Liver (tissue), 9 donors: ENCODE data around the gene RASGRF2. TPM values are rescaled to one million over a fixed set of nuclear protein-coding genes. Genes with fewer than 3 reads are reported as not detected.

ENCODE experiments used
- DNase-seq: peaks from one replicate; pipeline ENCODE4 v3.0.0-alpha.2; 2017; ENCODE audit warnings: low spot score
- H3K27ac ChIP-seq, 2 donors: one replicate each; pipeline ENCODE4 v1.7.0; 2013; ENCODE audit warnings: inconsistent platforms in 2 of 2, low read length in 2 of 2, control low read depth in 1 of 2, low read depth in 1 of 2, mild to moderate bottlenecking in 1 of 2
- H3K27me3 ChIP-seq, 4 donors: one replicate each; pipeline versions ENCODE4 v1.6.1 to v1.7.0; 2013; ENCODE audit warnings: low read length in 3 of 4, inconsistent platforms in 1 of 4, mild to moderate bottlenecking in 1 of 4, moderate library complexity in 1 of 4; ENCODE audit not compliant: control insufficient read depth in 4 of 4, insufficient read depth in 4 of 4
- H3K36me3 ChIP-seq, 4 donors: one replicate each; pipeline versions ENCODE4 v1.6.1 to v1.7.0; 2013; ENCODE audit warnings: low read length in 3 of 4, mild to moderate bottlenecking in 3 of 4, low read depth in 1 of 4, moderate library complexity in 1 of 4; ENCODE audit not compliant: control insufficient read depth in 4 of 4, insufficient read depth in 3 of 4
- H3K4me1 ChIP-seq, 4 donors: one replicate each; pipeline versions ENCODE4 v1.6.1 to v1.7.0; 2013; ENCODE audit warnings: low read length in 3 of 4, mild to moderate bottlenecking in 3 of 4, moderate library complexity in 1 of 4; ENCODE audit not compliant: control insufficient read depth in 4 of 4, insufficient read depth in 4 of 4
- H3K4me3 ChIP-seq, 3 donors: one replicate each; pipeline versions ENCODE4 v1.6.1 to v1.7.0; 2013; ENCODE audit warnings: low read length in 3 of 3, control low read depth in 1 of 3, low read depth in 1 of 3, mild to moderate bottlenecking in 1 of 3
- H3K9ac ChIP-seq, 2 donors: one replicate each; pipeline ENCODE4 v1.7.0; 2013; ENCODE audit warnings: low read length in 2 of 2, mild to moderate bottlenecking in 2 of 2, moderate library complexity in 2 of 2, control low read depth in 1 of 2, low read depth in 1 of 2
- H3K9me3 ChIP-seq, 4 donors: one replicate each; pipeline versions ENCODE4 v1.6.1 to v1.7.0; 2013; ENCODE audit warnings: low read length in 3 of 4; ENCODE audit not compliant: control insufficient read depth in 4 of 4
- EGR1 ChIP-seq, 2 donors: IDR thresholded peaks; 2 replicates each; pipeline ENCODE4 v1.6.1; 2016 to 2018; ENCODE audit warnings: antibody characterized with exemption in 2 of 2, low read depth in 2 of 2
- FOXA1 ChIP-seq: IDR thresholded peaks from 2 replicates; pipeline ENCODE4 v1.6.1; 2016; ENCODE audit warnings: antibody characterized with exemption
- GABPA ChIP-seq, 2 donors: IDR thresholded peaks in 1 of 2; conservative IDR thresholded peaks in 1 of 2; 2 replicates each; pipeline ENCODE4 v1.6.1; 2016; ENCODE audit warnings: antibody characterized with exemption in 2 of 2, mild to moderate bottlenecking in 1 of 2, moderate library complexity in 1 of 2
- HNF4A ChIP-seq, 2 donors: conservative IDR thresholded peaks; 2 replicates each; pipeline ENCODE4 v1.6.1; 2016; ENCODE audit warnings: antibody characterized with exemption in 2 of 2, mild to moderate bottlenecking in 2 of 2
- HNF4G ChIP-seq: IDR thresholded peaks from 2 replicates; pipeline ENCODE4 v1.6.1; 2016; ENCODE audit warnings: antibody characterized with exemption
- JUND ChIP-seq, 2 donors: IDR thresholded peaks; 2 replicates each; pipeline ENCODE4 v1.6.1; 2016; ENCODE audit warnings: antibody characterized with exemption in 2 of 2
- NR2F2 ChIP-seq: IDR thresholded peaks from 2 replicates; pipeline ENCODE4 v1.6.1; 2016; ENCODE audit warnings: antibody characterized with exemption
- RXRA ChIP-seq, 2 donors: IDR thresholded peaks; 2 replicates each; pipeline ENCODE4 v1.6.1; 2017 to 2018; ENCODE audit warnings: antibody characterized with exemption in 2 of 2, mild to moderate bottlenecking in 1 of 2
- SP1 ChIP-seq: IDR thresholded peaks from 2 replicates; pipeline ENCODE4 v1.6.1; 2018; ENCODE audit warnings: antibody characterized with exemption, mild to moderate bottlenecking
- TAF1 ChIP-seq: conservative IDR thresholded peaks from 2 replicates; pipeline ENCODE4 v1.6.1; 2016; ENCODE audit warnings: antibody characterized with exemption, mild to moderate bottlenecking
- YY1 ChIP-seq: IDR thresholded peaks from 2 replicates; pipeline ENCODE4 v1.6.1; 2016; ENCODE audit warnings: antibody characterized with exemption, mild to moderate bottlenecking
- WGBS: extraction: QIAGEN DNeasy Blood & Tissue Kit; methylation state at CpG from one replicate; pipeline ENCODE4 v1.1.7; 2013; 5-methylcytosine and 5-hydroxymethylcytosine counted together
- polyA plus RNA-seq, 2 donors: library from polyadenylated mRNA; stranded (reverse) in 1 of 2; unstranded in 1 of 2; fragments of 200-250 nt in 1 of 2; fragments of >200 nt in 1 of 2; fragmentation: Nextera tagmentation in 1 of 2; extraction: Ambion mirVana in 1 of 2; gene quantifications; one replicate each; pipeline versions ENCODE4 v1.2.1 to v1.2.3, GENCODE V29; 2013 to 2015
- total RNA-seq, 2 donors: library from RNA; depleted of rRNA; stranded (reverse); fragments of >200 nt; gene quantifications; one replicate each; pipeline ENCODE4 v1.2.3, GENCODE V29; 2014
- TF ChIP-seq, protein P1 (sequence below): IDR thresholded peaks from 2 replicates; pipeline ENCODE4 v1.6.1; 2016; ENCODE audit warnings: antibody characterized with exemption
- TF ChIP-seq, protein P2 (sequence below): fragments of 150-350 bp; IDR thresholded peaks from 2 replicates; pipeline ENCODE4 v1.5.1; 2017; ENCODE audit warnings: improper control_type of control experiment, low read depth, low read length; ENCODE audit not compliant: missing input control
- TF ChIP-seq, protein P3 (sequence below): IDR thresholded peaks from 2 replicates; pipeline ENCODE4 v1.6.1; 2016; ENCODE audit warnings: antibody characterized with exemption, mild to moderate bottlenecking
- TF ChIP-seq, protein P4 (sequence below): IDR thresholded peaks from 2 replicates; pipeline ENCODE4 v1.6.1; 2016; ENCODE audit warnings: antibody characterized with exemption
- TF ChIP-seq, protein P5 (sequence below): IDR thresholded peaks from 2 replicates; pipeline ENCODE4 v1.6.1; 2016; ENCODE audit warnings: antibody characterized with exemption
- donor health status: healthy.
- donor health status: healthy.
- donor health status: healthy.
- donor health status: healthy.
- donor health status: healthy.

The RASGRF2 gene
- total and polyA plus RNA-seq, 4 donors, result 0.12 to 3.3 (median 0.23) TPM

DNA sequence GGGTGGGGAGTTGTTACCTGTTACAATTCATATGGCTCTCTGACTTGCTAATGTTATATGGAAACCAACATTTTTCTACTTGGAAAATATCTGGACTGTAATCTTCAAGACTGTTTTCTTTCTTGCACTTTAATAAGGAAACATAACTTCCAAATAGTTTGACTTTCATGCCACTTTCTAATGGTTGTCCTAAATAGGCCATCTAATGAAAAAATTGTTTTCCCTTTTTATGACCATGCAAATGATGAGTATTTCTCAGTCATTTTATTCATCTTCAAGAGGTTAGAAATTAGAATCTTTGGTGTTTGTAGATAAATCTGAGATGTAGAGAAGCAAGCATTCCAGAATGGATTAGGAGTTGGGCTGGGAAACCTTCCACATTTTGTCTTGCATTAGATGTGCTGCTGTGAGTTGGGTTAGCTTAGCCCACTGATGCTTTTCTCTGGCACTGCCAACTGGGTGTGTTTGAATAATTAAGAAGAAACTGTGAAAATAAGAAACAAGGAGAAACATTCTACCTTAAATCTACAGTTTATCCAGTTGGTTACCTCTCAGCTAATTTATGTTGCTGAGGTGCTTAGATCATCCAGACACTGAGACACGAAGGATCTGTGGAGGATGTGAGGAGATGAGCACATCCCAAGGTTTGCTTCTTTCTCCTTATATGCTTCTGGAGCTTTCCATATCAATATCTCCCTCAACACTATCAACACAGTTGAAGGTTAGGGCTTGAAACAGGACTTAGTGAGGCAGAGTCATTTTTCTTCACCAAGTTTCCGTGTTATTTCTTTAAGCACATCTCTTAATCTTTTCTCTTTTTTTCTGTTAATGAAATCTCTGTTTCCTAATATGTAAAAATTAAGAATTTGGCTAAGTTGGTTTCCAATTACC is 2.7 kb downstream of the RASGRF2 start:
- TF ChIP-seq RXRA (IDR thresholded peaks at IDR 0.05) (no peak), NR2F2 (no peak), EGR1 (IDR thresholded peaks at IDR 0.05; ENCODE audit: low read depth in 2 of 2) (no peak), FOXA1 (no peak), HNF4A (conservative IDR thresholded peaks at IDR 0.05) (no peak), HNF4G (no peak)
- TF ChIP-seq, protein P1, sequence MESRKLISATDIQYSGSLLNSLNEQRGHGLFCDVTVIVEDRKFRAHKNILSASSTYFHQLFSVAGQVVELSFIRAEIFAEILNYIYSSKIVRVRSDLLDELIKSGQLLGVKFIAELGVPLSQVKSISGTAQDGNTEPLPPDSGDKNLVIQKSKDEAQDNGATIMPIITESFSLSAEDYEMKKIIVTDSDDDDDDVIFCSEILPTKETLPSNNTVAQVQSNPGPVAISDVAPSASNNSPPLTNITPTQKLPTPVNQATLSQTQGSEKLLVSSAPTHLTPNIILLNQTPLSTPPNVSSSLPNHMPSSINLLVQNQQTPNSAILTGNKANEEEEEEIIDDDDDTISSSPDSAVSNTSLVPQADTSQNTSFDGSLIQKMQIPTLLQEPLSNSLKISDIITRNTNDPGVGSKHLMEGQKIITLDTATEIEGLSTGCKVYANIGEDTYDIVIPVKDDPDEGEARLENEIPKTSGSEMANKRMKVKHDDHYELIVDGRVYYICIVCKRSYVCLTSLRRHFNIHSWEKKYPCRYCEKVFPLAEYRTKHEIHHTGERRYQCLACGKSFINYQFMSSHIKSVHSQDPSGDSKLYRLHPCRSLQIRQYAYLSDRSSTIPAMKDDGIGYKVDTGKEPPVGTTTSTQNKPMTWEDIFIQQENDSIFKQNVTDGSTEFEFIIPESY, result no peak
- TF ChIP-seq, protein P2, sequence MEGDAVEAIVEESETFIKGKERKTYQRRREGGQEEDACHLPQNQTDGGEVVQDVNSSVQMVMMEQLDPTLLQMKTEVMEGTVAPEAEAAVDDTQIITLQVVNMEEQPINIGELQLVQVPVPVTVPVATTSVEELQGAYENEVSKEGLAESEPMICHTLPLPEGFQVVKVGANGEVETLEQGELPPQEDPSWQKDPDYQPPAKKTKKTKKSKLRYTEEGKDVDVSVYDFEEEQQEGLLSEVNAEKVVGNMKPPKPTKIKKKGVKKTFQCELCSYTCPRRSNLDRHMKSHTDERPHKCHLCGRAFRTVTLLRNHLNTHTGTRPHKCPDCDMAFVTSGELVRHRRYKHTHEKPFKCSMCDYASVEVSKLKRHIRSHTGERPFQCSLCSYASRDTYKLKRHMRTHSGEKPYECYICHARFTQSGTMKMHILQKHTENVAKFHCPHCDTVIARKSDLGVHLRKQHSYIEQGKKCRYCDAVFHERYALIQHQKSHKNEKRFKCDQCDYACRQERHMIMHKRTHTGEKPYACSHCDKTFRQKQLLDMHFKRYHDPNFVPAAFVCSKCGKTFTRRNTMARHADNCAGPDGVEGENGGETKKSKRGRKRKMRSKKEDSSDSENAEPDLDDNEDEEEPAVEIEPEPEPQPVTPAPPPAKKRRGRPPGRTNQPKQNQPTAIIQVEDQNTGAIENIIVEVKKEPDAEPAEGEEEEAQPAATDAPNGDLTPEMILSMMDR, result no peak
- TF ChIP-seq, protein P3, sequence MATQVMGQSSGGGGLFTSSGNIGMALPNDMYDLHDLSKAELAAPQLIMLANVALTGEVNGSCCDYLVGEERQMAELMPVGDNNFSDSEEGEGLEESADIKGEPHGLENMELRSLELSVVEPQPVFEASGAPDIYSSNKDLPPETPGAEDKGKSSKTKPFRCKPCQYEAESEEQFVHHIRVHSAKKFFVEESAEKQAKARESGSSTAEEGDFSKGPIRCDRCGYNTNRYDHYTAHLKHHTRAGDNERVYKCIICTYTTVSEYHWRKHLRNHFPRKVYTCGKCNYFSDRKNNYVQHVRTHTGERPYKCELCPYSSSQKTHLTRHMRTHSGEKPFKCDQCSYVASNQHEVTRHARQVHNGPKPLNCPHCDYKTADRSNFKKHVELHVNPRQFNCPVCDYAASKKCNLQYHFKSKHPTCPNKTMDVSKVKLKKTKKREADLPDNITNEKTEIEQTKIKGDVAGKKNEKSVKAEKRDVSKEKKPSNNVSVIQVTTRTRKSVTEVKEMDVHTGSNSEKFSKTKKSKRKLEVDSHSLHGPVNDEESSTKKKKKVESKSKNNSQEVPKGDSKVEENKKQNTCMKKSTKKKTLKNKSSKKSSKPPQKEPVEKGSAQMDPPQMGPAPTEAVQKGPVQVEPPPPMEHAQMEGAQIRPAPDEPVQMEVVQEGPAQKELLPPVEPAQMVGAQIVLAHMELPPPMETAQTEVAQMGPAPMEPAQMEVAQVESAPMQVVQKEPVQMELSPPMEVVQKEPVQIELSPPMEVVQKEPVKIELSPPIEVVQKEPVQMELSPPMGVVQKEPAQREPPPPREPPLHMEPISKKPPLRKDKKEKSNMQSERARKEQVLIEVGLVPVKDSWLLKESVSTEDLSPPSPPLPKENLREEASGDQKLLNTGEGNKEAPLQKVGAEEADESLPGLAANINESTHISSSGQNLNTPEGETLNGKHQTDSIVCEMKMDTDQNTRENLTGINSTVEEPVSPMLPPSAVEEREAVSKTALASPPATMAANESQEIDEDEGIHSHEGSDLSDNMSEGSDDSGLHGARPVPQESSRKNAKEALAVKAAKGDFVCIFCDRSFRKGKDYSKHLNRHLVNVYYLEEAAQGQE, result no peak
- TF ChIP-seq, protein P4, sequence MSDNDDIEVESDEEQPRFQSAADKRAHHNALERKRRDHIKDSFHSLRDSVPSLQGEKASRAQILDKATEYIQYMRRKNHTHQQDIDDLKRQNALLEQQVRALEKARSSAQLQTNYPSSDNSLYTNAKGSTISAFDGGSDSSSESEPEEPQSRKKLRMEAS, result no peak
- TF ChIP-seq, protein P5, sequence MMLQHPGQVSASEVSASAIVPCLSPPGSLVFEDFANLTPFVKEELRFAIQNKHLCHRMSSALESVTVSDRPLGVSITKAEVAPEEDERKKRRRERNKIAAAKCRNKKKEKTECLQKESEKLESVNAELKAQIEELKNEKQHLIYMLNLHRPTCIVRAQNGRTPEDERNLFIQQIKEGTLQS, result no peak

DNA sequence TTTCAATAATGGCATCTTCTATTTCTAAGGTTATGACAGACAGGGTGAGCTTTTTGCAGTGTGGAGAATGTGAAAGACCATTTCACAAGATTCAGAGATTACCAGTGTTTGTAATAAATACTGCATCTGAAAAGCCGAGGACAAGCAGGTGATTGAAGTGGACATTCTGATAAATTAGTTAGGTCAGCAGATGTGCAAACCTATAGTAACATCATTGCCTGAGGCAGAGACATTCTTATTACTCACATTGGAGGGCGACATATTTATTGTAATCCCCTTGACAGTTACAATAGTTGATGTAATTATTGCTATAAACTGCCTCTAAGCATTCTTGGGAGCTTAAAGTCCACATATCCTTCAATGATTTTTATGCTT is 3.3 kb downstream of the RASGRF2 start:
- no peak overlapping the region for H3K4me3 ChIP-seq
- H3K27ac ChIP-seq, result no peak overlapping the region
- H3K36me3 ChIP-seq, result no peaks in the 10 kb centered on the region
- H3K27me3 ChIP-seq, result peaks cover 0 to 4% (median 3%) of the 10 kb centered on the region in 4 donors
- DNase-seq, result no peak
- peaks cover 10 to 16% (median 13%) of the 10 kb centered on the region in 4 donors for H3K4me1 ChIP-seq
- H3K9me3 ChIP-seq, result no peaks in the 10 kb centered on the region
- no peak overlapping the region for H3K9ac ChIP-seq
- 87% methylated on average over 2 of the region's 2 CpGs for WGBS
- no peak for TF ChIP-seq YY1
- TF ChIP-seq JUND (IDR thresholded peaks at IDR 0.05), result no peak
- no peak for TF ChIP-seq RXRA (IDR thresholded peaks at IDR 0.05)
- TF ChIP-seq GABPA (IDR thresholded peaks at IDR 0.05 in 1 of 2, conservative IDR thresholded peaks at IDR 0.05 in 1 of 2), result no peak
- no peak for TF ChIP-seq NR2F2
- TF ChIP-seq FOXA1, result no peak
- TF ChIP-seq, protein P2, result no peak
- no peak for TF ChIP-seq TAF1
- TF ChIP-seq HNF4G, result no peak
- no peak for TF ChIP-seq SP1
- no peak for TF ChIP-seq HNF4A (conservative IDR thresholded peaks at IDR 0.05)
- TF ChIP-seq, protein P3, result no peak

More for the DNA sequence above, 2.7 kb downstream of the RASGRF2 start:
- H3K36me3 ChIP-seq, result no peaks in the 10 kb centered on the region
- WGBS, result 83% methylated on average over 2 of the region's 2 CpGs
- H3K9ac ChIP-seq, result no peak overlapping the region
- H3K27me3 ChIP-seq, result peaks cover 0 to 4% (median 3%) of the 10 kb centered on the region in 4 donors
- no peaks in the 10 kb centered on the region for H3K9me3 ChIP-seq
- no peak overlapping the region for H3K4me3 ChIP-seq
- no peak for DNase-seq
- no peak overlapping the region for H3K27ac ChIP-seq
- H3K4me1 ChIP-seq, result peaks cover 10 to 16% (median 13%) of the 10 kb centered on the region in 4 donors
